Middle frontal gyrus (tissue), 1 donor: Measurements from ENCODE around the gene NAPB.

Experiments
- DNase-seq: peaks from one replicate; pipeline ENCODE4 v3.0.0-alpha.2; 2015; ENCODE audit warnings: low spot score; ENCODE audit errors: extremely low spot score

Gene NAPB

DNA sequence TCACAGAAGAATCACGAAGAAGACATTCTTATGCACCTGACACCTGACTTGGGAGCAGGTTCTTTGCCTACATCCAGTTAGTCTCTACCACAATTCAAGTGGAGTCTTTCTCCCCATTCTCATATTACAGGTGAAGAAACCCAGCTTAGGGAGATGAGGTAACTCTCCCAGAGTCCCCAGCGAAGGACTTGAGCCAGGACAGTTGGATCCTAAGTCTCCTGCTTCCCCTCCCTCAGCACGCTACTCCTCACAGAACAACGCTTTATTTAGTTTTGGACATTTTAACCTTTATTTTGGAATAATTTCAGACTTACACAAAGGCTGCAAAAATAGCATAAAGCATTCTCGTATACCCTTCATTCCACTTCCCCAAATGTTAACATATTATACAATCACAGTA, 17.4 kb upstream of the NAPB start:
- DNase-seq, result no peak

DNA sequence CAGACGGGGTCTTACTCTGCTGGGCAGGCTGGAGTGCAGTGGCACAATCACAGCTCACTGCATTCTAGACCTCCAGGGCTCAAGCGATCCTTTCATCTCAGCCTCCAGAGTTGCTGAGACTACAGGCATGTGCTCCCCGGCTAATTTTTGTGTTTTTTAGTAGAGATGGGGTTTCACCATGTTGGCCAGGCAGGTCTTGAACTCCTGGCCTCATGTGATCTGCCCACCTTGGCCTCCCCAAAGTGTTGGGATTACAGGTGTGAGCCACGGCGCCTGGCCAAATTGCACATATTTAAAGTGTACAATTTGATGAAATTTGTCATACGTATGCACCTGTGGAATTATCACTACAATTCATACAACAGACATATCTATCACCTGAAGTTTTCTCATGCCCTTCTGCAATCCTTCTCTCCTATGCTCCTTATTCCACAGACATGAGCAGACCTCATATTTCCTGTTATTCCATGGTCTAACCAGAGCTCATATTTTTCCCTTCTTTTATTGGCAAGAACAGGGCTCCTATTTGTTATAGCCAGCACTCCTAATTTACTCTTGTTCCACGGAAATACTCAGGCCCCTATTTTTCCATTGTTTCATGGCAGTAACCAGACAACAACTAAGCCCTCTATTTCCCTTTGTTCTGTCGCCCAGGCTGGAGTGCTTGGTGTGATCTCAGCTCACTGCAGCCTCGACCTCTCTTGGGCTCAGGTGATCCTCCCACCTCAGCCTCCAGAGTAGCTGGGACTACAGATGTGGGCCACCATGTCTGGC, 16.0 kb upstream of the NAPB start:
- DNase-seq, result no peak

DNA sequence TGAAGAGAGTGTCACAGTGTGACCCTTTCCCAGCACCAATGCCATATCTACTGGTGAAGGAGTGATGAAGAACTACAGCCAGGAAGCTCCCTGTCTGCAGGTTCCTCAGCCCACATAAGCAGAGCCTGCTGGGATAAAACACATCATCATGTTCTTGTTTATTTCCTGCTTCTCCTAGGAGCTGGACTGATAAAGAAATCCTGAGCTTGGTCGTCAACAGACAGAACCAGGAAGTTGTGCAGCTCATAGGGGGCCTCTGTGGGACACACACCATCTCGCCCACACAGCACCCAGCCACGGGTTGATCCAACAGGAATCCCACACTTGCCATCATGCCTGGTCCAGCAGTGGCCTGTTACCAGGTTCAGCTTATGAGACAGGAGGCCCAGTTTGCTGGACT, 15.4 kb upstream of the NAPB start:
- no peak for DNase-seq

DNA sequence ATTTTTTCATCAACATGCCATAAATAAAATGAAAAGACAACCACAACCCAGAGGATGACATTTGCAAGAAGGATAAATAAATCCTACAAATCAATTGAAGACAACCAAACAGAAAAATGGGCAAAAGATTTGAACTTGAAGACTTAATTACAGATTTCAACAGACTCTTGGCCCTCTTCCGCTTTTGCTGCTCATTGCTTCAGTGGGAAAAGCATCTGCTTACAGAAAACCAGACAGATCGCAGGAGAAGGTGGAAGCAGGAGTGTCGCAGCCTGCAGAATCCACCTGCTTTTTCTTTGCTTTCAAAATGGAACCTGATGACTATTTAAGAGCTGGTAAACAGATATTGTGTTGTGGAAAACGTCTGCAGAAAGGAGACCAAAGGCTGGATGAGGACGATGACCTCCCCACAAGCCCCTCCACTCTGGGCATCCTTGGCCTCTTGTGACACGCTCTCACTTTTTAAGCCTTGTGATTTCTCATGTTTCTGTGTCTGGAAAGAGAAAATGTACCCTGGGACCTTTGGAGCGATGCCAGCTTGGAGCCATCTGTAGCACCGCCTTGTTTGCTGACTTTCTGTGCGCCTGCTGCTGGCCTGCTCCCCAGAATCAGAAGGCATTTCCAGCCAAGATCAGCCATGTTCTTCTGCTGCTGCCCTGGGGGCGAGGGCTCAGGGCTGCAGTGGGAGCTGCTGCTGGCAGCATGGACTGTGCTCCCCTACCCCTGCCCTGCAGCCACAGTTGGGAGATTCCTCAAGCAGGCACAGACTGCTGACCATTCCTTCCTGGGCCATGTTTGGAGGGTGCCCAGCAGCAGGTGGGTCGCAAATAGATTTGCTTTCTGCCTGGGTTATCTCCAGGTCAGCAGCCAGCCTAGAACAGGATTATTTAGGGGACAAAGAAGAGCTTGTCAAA, 14.6 kb upstream of the NAPB start:
- no peak for DNase-seq

DNA sequence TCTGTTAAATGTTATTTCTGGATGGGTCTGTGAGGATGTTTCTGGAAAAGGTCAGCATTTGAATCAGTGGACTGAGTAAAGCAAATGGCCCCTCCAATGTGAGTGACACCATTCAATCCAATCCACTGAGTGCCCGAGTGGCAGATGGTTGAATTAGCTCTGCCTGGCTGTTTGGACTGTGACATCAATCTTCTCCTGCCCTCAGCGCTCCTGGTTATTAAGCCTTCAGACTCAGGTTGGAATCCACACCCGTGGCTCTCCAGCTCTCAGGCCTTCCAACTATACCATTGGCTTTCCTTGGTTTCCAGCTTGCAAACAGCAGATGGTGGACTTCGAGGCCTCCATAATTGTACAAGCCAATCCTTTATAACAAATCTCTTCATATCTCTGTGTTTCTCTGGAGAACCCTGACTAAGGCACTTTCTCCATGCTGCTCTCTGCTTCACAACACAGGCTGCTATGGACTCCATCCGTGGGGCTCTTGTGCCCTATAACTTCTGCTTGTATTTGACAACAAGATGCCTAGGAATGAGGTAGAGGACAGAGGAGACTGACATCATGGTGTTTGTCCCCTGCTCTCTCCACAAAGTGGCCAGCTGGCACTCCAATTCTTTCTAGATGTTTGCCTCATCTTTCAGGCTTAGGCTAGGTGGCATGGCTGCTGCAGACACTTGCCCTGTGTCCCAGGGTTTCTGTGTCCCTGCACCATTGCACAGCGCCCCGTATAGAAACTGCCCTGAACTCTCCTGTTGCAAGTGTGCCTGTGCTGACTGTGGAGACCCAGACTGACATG, 13.4 kb upstream of the NAPB start:
- DNase-seq, result no peak

DNA sequence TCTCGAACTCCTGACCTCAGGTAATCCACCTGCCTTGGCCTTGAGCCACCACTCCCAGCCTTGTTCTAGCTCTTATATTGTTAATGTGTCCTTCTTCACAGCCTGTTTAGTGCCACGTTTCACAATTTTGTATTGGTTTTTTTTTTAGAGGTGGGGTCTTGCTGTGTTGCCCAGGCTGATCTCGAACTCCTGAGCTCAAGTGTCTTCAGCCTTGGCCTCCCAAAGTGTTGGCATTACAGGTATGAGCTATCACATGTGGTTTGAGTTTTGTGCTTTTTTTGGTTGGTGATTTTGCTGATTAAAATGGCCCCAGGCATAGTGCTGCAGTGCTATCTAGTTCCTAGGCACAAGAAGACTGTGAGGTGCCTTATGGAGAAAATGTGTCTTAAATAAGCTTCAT, 12.3 kb upstream of the NAPB start:
- no peak for DNase-seq

DNA sequence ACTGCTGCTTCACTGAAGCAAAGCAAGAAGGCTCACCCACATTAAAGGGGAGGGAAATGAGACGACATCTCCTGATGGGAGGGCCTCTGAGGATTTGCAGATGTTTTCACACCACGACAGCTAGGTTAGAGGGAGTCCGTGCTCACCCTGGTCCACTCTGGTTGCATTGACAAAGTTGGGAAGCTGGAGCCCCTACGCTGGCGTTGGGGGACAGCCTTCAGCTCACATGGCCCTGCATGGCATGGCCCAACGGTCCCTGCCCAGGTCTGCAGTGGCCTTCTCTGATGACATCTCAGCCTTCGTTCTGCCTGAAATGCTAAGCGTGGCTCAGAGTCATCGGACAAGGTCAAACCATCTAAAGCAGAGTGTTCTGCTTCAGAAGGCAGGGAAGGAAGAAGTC, 3.8 kb upstream of the NAPB start:
- no peak for DNase-seq

DNA sequence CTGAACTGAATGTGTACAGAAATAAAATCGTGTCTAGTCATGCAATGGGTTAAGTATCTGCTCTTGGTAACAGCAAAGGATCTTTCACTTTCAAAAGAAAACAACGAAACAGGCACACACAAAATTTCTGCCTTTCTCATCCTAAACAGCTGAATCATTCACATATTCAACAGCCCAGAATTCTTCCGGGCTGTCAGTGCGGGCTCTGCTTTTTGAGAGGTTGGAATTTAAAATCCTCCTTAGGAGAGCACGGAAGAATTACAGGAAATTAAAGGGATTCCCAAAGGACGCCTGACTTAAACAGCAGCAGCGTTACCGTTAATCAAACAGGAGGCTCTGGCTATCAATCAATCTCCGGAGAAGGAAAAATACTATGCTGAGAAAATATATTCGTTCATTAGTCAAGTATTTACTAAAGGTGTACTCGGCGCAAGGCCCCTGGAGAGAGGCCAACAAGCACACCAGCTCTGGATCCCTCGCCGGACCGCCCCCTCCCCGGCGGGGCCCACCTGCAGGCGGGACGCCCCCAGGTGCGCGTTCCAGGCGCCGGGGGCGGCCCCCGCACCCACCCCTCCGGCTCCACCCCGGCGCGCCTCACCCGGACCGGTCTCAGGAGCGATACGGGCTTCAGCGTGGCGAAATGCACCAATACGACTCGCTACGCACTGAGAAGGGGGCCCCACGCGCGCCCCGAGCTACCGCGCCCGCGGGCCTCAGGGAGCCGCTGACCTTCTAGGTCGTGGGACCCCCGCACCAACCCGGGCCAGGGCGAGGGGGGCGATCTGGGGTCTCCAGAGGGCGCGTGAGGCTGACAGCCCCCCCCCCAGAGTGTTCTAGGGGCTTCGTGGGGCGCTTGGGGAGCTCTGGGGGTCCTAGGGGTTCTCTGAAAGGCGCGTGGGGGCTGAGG, 1.0 kb downstream of the NAPB start:
- DNase-seq, result no peak

DNA sequence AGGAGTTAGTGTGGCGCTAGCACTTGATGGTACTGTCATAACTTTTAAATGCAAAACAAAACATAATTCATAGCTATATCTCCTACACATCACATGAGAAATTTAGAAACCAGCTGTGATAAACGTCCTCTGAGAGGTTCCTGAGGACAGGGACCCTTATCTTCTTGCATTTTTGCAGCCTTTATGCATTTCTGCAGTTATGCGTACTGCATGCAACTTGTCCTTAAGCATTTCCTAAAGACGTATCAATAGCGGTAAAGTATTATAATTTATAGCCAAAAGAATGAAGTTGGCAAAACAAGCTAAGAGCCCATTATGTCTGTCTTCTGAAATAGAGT, 1.7 kb downstream of the NAPB start:
- no peak for DNase-seq

DNA sequence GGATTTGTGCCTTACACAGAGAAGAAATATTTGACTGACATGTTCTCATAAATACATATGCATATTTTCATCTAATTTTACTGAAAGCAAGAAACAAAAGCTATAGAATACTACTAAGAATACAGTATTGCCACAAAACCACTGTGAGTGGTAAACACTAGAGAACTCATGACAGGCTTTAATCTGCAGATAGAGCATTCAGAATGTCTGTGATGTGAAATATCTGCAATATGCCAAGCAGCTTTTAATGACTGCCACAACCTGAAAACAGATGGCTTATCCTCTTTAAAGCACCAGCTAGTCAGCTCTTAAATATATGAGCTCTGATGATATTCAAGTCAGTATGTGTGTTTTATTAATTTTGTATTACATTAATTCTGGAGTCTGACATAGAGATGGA, 3.4 kb downstream of the NAPB start:
- DNase-seq, result no peak

DNA sequence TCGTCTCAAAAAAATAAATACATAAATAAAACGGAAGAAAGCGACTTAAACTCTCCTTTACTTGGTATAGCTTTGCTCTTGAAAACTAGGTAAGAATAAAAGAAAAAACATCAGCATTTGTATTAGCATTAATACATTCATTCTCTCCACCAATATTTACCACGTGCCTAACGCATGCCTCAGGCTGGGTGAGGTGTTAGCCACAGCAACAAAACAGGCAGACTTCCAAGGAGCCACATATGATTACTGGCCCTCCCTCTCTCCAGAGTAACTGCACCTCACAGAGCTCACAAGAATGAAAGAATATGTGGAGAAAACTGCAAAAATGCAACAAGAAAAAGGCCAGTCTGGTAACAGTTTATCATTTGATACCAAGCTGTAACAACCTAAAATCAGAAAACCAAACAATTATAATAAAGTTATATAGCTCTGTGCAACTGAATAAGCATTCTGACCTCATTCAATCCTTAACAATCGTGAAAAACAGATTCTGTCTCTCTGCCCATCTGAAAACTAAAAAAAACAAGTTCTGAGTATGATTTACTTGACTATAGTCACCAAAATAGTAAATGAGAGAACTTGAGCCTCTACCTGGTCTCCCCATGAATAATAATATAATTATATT, 5.2 kb downstream of the NAPB start:
- no peak for DNase-seq

DNA sequence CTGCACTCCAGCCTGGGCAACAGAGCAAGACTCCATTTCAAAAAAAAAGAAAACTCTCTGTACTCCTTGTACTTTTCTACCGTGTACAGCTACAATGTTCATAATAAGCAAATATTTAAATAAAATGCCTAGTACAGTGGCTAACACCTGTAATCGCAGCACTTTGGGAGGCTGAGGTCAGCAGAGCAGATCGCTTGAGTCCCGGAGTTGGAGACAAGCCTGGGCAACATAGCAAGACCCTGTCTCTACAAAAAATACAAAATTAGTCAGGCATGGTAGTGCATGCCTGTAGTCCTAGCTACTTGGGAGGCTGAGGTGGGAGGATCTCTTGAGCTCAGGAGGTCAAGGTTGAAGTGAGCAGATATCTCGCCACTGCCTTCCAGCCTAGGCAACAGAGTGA, 5.7 kb downstream of the NAPB start:
- no peak for DNase-seq

DNA sequence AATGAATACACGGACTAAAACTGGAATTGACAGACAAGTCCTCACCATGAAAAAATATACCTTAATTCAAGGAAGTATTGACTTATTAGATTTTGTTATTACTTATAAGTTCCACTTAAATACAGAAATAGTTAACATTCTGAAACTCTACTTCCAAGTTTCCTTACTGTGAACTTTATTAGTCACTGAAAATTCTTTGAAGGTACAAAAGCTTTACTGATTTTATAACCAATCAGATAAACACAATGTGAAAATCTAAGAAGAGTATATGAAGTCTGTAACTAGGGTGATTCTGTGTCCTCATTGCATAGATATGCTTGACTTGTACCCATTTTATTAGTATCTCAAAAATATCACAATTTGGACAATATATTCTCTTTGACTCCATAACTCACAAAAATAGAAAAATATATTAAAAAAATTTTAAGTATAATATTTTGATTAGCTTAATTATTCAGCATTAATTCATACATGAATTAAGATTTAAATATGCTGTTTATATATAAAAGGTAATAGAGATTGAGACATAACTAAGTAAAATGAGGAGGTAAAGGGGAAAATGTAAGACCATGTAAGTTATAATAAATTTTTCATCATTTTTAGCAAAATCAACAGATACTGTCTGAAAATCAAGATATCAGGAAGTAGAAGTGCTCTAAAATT, 6.6 kb downstream of the NAPB start:
- no peak for DNase-seq

DNA sequence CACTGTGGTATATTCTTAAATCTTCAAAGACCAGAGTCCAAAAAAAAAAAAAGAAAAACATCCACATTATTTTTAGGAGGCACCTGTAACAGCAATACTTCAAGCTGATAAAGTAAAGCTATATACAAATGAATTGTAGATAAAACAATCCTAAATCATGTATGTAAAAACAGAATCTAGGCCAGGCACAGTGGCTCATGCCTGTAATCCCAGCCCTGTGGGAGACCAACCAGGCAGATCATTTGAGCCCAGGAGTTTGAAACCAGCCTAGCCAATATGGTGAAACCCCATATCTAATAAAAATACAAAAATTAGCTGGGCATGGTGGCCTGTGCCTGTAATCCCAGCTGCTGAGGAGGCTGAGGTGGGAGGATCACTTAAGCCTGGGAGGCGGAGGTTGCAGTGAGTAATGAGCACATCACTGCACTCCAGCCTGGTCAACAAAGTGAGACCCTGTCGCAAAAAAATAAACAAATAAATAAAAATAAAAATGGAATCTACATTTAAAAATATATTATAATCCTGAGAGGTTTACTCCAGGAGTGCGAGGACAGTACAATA, 7.3 kb downstream of the NAPB start:
- DNase-seq, result no peak

DNA sequence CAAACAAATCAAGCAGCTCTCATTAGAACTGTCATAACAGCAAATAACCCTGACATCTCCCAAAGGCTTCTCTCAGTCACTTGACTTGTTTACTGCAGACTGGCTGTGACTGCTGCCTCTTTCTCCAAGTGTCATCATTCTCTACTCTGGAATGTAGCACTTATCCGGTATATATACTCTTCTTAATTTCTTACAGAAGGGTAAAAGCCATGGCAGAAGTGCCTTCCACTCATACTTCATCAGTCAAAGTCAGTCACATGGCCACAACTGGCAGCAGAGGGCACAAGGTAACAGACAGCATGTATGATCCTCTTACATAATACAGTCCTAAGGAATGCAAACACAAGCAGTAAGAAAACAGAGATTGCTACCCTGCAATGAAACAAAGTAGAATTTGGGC, 9.3 kb downstream of the NAPB start:
- no peak for DNase-seq

DNA sequence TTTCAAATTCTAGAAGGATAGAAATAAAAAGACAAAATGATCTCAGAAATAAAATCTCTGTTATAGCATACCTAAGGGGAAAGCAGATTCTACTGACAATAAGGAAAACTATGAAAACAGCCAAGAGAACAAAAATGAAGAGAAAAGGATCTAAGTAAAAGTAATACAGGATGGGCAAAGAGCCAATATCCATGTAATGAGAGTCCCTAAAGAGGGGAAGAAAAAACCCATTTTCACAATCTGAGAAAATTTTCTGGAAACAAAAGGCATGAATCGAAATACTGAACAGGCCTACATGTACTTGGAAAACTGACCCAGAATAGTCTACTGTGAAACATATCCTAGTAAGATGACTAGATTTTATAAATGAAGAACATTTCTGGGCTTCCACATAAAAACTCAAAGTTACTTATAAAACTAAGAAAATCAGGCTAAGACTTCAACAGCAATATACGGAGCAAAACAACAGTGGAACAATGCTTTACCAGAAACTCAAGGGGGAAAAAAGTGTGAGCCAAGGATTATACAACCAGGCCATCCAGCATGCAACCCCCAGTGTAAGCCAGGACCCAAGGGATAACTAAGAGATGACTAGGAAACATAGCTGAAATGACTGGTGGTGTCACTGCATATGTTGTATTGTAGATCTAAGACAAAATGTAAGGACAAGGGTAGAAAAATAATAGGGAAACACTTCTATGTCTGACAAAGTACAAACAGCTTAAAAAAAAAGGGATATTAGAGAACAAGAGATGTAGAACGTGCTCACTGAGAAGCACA, 10.2 kb downstream of the NAPB start:
- DNase-seq, result no peak

DNA sequence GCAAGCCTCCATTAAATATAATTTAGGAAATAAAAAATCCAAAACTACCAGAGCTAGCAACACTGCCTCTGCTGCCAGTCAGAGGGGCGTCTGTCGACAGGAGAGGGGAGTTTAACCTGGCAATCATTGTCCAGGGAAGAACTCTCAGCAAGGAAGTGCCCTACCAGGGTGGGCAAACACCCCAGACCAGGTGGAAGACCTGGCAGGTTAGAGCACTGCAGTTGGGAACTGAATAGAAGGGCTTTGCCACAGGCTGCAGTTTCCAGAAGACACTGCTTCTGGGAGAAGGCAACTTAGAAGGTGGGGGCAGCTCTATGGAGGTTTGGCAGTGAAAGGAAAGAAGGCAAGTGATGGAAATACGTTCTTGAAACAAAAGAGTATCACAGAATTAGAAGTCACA, 11.5 kb downstream of the NAPB start:
- DNase-seq, result no peak

DNA sequence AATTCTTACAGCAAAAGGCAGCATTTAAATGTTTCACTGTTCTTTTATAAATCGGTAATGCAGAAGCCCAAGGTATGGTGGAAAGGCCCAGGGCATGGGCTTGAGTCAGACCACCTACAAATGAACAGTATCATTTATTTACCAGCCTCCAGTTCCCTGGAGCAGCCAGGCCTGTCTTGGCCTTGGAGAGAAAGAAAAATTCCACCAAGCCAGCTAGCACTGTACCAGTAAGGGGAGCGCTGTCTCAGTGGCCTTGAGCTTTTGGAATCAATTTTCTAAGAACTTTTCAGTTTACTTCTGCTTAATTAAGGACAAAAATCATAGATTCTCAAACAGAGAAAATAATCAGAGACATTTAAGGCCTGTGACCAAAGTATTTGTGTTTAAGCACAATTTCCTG, 12.3 kb downstream of the NAPB start:
- no peak for DNase-seq
